Measurements from ENCODE around the gene VWA3B. TPM values are rescaled to one million over a fixed set of nuclear protein-coding genes. Genes with fewer than 3 reads are reported as not detected.

Gene VWA3B
- polyA plus RNA-seq, 3 donors, result not detected

DNA sequence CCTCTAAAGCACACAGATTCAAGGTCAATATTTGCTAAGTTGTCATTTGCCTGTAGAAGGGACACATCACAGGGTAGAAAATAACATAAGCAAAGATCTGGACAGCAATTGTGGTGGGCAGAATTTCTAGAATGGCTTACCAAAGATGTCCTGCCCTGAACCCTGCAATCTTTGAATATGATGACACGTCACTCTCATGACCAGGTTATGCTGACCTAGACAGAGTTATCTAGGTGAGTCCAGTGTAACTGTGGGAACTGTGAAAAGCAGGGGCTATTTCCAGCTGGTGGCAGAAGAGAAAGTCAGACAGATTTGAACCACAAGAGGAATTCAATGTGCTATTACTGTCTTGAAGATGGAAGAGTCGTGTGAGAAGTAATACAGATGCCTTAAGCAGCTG lies 147.0 kb downstream of the VWA3B start:
- TF ChIP-seq, protein P1, sequence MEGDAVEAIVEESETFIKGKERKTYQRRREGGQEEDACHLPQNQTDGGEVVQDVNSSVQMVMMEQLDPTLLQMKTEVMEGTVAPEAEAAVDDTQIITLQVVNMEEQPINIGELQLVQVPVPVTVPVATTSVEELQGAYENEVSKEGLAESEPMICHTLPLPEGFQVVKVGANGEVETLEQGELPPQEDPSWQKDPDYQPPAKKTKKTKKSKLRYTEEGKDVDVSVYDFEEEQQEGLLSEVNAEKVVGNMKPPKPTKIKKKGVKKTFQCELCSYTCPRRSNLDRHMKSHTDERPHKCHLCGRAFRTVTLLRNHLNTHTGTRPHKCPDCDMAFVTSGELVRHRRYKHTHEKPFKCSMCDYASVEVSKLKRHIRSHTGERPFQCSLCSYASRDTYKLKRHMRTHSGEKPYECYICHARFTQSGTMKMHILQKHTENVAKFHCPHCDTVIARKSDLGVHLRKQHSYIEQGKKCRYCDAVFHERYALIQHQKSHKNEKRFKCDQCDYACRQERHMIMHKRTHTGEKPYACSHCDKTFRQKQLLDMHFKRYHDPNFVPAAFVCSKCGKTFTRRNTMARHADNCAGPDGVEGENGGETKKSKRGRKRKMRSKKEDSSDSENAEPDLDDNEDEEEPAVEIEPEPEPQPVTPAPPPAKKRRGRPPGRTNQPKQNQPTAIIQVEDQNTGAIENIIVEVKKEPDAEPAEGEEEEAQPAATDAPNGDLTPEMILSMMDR (IDR thresholded peaks at IDR 0.05), result no peak
- DNase-seq, result no peak
- H4K20me1 ChIP-seq (ENCODE audit: insufficient read depth, low read length), result no peaks in the 10 kb centered on the region
- H2AFZ ChIP-seq (ENCODE audit: insufficient read depth, low read depth, low read length, poor library complexity, severe bottlenecking), result no peak overlapping the region
- peaks cover 5 to 15% (median 9%) of the 10 kb centered on the region in 3 donors for H3K27me3 Mint-ChIP-seq (ENCODE audit: low read depth in 3 of 3)
- H3K27ac ChIP-seq (ENCODE audit: low read depth in 1 of 2, low read length in 2 of 2), result no peak overlapping the region
- H3K4me1 Mint-ChIP-seq, result no peaks in the 10 kb centered on the region
- no peak overlapping the region for H3K4me3 ChIP-seq (replicated peaks in 1 of 3; ENCODE audit: low read depth in 2 of 3, low read length in 3 of 3)
- H3K36me3 ChIP-seq (replicated peaks in 1 of 2; ENCODE audit: control insufficient read depth in 1 of 2, insufficient read depth in 2 of 2, low read length in 2 of 2), result no peaks in the 10 kb centered on the region
- H3K27ac Mint-ChIP-seq, result no peak overlapping the region
- H3K36me3 Mint-ChIP-seq, result no peaks in the 10 kb centered on the region
- H3K79me2 ChIP-seq (ENCODE audit: insufficient read depth, low read length), result no peaks in the 10 kb centered on the region
- no peak overlapping the region for H3K9ac ChIP-seq (ENCODE audit: insufficient read depth, low read length, poor library complexity, severe bottlenecking)
- peaks cover 0 to 4% of the 10 kb centered on the region in 2 donors for H3K27me3 ChIP-seq (ENCODE audit: control insufficient read depth in 2 of 2, insufficient read depth in 2 of 2, low read length in 2 of 2)
- H3K4me3 Mint-ChIP-seq, result no peak overlapping the region
- intact Hi-C loops (cut with micrococcal nuclease), result no loop called here
- no peaks in the 10 kb centered on the region for H3K4me1 ChIP-seq (ENCODE audit: control insufficient read depth in 1 of 2, insufficient read depth in 2 of 2, low read length in 2 of 2)
- peaks cover 0 to 2% (median 0%) of the 10 kb centered on the region in 7 donors for H3K9me3 Mint-ChIP-seq
- H3K4me2 ChIP-seq (replicated peaks; ENCODE audit: extremely low read depth, low read length, poor library complexity, severe bottlenecking), result no peak overlapping the region
- no peaks in the 10 kb centered on the region for H3K9me3 ChIP-seq (replicated peaks in 1 of 2; ENCODE audit: control insufficient read depth in 1 of 2, insufficient read depth in 1 of 2, low read length in 2 of 2)
- 86% methylated on average over 2 of the region's 2 CpGs for WGBS (ENCODE audit: insufficient coverage)

DNA sequence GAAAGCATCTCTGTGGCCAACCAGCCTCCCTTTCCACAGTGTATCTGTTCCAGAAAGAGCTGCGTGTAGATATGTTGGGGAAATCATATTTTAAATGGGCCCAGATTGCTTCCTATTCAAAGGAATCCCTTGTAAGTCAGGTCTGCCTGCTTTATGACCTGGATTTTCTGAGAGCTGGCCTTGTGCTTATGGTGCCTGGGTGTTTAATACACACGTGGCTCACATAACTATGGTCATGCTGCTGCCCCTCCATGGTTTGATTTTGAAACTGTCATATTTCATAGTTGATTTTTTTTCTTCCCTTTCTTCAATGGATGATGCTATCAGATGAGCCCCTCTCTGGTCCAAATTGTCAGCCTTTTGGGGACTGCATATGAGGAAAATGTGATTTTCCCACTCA lies 147.8 kb downstream of the VWA3B start:
- Histone ChIP-seq H3K9ac (ENCODE audit: insufficient read depth, low read length, poor library complexity, severe bottlenecking) (no peak overlapping the region), H3K4me1 (ENCODE audit: control insufficient read depth in 1 of 2, insufficient read depth in 2 of 2, low read length in 2 of 2) (no peaks in the 10 kb centered on the region), H3K36me3 (replicated peaks in 1 of 2; ENCODE audit: control insufficient read depth in 1 of 2, insufficient read depth in 2 of 2, low read length in 2 of 2) (no peaks in the 10 kb centered on the region), H3K27ac (ENCODE audit: low read depth in 1 of 2, low read length in 2 of 2) (no peak overlapping the region), H3K4me3 (replicated peaks in 1 of 3; ENCODE audit: low read depth in 2 of 3, low read length in 3 of 3) (no peak overlapping the region), H2AFZ (ENCODE audit: insufficient read depth, low read depth, low read length, poor library complexity, severe bottlenecking) (no peak overlapping the region), H3K4me2 (replicated peaks; ENCODE audit: extremely low read depth, low read length, poor library complexity, severe bottlenecking) (no peak overlapping the region), H3K9me3 (replicated peaks in 1 of 2; ENCODE audit: control insufficient read depth in 1 of 2, insufficient read depth in 1 of 2, low read length in 2 of 2) (no peaks in the 10 kb centered on the region), H3K79me2 (ENCODE audit: insufficient read depth, low read length) (no peaks in the 10 kb centered on the region), H3K27me3 (ENCODE audit: control insufficient read depth in 2 of 2, insufficient read depth in 2 of 2, low read length in 2 of 2) (peaks cover 0 to 4% of the 10 kb centered on the region in 2 donors), H4K20me1 (ENCODE audit: insufficient read depth, low read length) (no peaks in the 10 kb centered on the region)
- WGBS (ENCODE audit: insufficient coverage), result 100% methylated on average over 1 of the region's 2 CpGs
- Mint-ChIP-seq H3K4me3 (no peak overlapping the region), H3K4me1 (no peaks in the 10 kb centered on the region), H3K36me3 (no peaks in the 10 kb centered on the region), H3K27ac (no peak overlapping the region), H3K9me3 (peaks cover 0 to 2% (median 0%) of the 10 kb centered on the region in 7 donors), H3K27me3 (ENCODE audit: low read depth in 3 of 3) (peaks cover 2 to 12% (median 12%) of the 10 kb centered on the region in 3 donors)
- DNase-seq, result no peak
- intact Hi-C loops (cut with micrococcal nuclease), result no loop called here
- TF ChIP-seq, protein P1 (IDR thresholded peaks at IDR 0.05), result no peak

All from CD14-positive monocyte (primary cell).